Activated T-cell treated with anti-CD3 and anti-CD28 coated beads, Interleukin-2, amount 50 U/mL, for 1 hour (primary cell): ENCODE measurements around the gene E2F4.

Experiments
- DNase-seq: peaks from one replicate; pipeline ENCODE4 v3.0.0-alpha.2; 2020

Gene E2F4

DNA sequence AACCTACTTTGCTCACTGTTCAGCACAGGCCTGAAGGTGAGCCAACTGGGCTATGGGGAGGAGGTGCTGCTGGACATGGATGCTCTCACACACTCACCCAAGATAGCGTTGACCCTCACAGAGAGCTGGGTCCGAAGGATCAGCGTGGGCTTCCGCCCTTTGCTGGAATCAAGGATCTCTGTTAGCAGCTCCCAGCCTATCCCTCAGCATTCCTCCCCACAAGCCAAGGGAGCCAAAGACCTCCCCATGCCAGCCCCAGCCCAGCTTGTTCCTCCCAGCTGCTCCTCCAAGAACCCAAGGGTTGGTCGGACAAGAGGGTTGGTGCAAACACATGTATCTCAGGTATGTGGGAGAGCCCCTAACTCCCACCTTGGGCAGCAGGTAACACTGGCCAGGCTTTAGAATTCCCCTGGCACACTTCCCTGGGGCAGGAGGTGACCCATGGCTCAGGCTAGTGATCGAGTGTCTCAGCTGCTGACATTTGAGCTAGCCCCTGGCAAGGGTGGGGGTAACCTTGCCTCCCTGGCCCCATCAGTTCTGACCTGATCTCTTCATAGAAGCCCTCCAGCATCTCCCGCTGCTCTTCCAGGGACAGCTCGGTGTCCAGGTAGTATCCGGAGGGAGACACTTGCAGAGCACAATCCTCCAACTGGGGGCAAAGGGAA is 47.0 kb downstream of the E2F4 start:
- DNase-seq: no peak

- DNase-seq: no peak
Observed at GRCh38 chr16:67240506-67240905, 48.6 kb downstream of the E2F4 start.

DNA sequence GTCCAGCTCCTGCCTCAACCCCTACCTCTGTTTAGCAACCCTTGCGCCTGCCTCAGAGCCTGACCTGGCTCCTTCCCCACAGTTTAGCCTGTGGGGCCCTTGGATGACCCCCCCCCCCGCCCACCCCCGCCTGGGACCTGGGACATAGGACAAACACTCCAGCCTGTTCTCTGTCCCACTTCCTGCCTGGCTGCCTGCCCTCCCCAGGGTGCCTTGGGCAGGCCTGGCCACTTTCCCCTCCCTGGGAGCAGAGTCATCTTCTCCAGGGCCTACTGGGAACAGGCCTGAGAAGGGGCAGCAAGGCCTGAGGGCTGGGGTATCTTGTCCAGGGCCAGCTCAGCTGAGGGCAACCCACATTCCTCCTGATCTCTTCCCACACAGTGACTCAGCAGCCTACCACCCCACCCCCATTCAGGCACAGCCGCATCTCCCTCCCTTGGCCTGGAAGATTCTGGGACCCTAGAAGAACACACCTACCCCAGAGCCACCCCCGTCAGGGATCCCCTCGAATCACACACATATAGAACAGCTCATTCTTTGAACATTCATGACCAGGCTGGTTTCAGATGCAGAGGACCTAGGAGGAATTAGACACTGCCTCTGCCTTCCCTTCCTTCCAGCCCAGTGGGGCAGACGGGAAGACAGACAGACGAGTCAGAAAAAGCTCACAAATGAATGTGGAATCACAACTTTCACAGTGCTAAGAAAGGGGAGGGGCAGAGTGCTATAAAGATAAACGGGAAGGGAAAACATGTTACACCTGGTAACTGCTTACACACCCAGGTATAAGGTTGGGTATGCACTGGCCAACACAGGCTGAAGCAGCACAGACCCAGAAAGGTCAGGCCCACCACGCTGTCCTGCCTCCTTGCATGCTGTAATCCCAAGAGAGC is 49.3 kb downstream of the E2F4 start:
- no peak for DNase-seq

- no peak for DNase-seq
Observed at GRCh38 chr16:67242138-67242730, 50.3 kb downstream of the E2F4 start.

GRCh38 chr16:67243481-67243880 is 51.5 kb downstream of the E2F4 start:
- no peak for DNase-seq

- DNase-seq: peak; percentile 74
Observed at GRCh38 chr16:67244387-67245185, 52.6 kb downstream of the E2F4 start.

DNA sequence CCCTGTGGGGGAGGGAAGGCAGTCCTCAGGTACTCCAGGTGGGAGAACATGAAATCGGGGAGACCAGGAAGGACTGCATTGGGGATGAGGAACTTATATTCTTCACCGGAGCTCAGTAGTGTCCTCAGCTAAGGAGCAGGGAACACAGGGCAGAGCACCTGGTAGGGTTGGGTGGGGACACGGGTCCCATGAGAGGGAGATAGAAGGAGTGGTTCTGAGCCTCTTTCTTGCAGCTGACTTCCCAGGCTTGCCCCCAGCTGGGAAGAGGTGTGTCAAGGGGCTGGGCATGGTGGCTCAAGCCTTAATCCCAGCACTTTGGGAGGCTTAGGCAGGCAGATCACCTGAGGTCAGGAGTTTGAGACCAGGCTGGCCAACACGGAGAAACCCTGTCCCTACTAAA is 53.2 kb downstream of the E2F4 start:
- no peak for DNase-seq

DNA sequence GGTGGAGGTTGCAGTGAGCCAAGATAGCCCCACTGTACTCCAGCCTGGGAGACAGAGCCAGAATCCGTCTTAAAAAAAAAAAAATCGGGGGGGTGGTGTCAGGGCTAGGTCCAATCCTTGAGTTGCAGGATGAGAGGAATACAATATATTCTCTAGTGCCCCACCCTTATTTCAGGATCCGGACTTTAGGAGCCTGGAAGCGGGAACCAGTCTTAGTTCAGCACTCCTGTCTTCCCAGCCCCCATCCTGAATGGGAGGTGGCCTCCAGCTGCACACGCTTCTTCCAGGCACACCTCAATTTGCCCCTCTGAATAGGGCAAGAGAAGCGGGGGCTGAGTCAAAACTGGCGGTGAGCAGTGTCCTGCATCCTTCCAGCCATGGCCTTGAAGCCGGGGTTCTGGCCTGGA is 53.7 kb downstream of the E2F4 start:
- DNase-seq: no peak

GRCh38 chr16:67246081-67246755 is 54.3 kb downstream of the E2F4 start:
- no peak for DNase-seq

- DNase-seq: peak; percentile 63
Observed at GRCh38 chr16:67246756-67247191, 54.8 kb downstream of the E2F4 start.

- peak; percentile 96 for DNase-seq
Observed at GRCh38 chr16:67247192-67248072, 55.5 kb downstream of the E2F4 start, which contains the start of gene FHOD1. Gene FHOD1, minus strand, starts transcription at chr16:67247481. Its CDS starts 71 bp downstream, at chr16:67247410.

GRCh38 chr16:67248073-67248400 is 56.1 kb downstream of the E2F4 start:
- no peak for DNase-seq
